HG03039 (cell line): ENCODE measurements around the gene ADAP1.

Experiments
- ATAC-seq: cut with Tn5 transposase; IDR thresholded peaks from one replicate; pipeline ENCODE4 v1.9.1; 2021; ENCODE audit warnings: mild to moderate bottlenecking, moderate library complexity; ENCODE audit not compliant: unreplicated experiment

The ADAP1 gene

DNA sequence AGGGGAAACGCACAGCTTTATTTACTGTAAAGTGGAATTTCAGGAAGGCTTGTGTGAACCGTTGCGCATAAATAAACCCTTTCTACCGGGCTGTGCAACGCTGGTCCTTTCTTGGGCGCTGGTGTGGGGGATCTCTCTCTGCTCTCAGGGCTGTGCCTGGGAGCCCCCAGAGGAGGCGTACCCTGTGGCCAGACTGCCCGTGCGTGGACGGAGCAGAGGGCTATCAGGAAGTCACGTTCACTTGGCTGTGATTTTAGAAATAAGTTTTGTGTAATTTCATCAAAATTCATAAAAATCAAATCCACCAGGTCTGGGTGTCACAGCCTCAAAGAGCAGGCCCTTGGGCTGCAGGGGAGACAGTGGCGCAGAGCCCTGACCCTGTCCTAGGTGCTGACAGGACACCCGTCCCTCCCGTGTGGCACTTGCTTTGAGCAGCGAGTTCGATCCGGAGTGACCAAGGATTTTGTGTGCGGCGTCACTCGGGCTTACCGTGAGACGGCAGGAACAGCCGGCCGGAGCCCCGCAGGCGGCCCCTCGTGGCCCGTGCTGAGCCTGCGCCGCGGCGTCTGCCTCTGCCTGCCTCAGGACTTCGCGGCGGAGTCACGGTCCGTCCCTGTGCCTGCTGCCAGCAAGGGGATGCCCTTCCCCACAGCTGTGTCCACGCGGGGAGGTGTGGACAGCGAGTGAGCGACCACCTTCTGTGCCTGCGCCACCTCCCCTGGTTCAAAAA is 58.0 kb downstream of the ADAP1 start:
- no peak for ATAC-seq

DNA sequence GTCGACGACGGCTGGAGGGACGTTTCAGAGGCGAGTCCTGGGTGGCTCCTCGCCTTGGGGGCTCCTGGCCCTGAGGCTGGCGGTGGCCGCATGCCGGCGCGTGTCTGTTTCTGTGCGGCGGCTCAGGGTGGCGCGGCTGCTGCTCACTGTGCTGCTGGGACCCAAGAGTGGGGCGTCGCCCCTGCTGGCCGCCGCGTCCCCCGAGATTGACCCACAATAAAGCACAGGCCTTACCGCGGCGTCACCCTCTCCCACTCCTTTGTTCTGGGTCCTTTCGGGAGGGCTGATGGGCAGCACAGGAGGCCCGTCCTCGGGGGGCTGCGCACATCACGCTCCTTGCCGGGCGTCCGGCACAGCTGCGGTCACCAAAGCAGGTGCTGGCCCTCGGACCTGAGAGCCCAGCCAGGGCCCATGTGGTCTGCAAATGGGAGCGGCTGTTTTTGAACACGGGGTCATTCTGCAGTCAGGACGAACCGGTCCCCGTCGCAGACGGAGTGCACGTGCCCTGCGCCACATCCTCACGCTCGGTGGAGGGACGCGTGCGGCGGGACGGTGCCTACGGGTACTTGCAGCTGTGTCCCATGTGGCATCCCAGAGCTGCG is 58.9 kb downstream of the ADAP1 start:
- ATAC-seq, result no peak

DNA sequence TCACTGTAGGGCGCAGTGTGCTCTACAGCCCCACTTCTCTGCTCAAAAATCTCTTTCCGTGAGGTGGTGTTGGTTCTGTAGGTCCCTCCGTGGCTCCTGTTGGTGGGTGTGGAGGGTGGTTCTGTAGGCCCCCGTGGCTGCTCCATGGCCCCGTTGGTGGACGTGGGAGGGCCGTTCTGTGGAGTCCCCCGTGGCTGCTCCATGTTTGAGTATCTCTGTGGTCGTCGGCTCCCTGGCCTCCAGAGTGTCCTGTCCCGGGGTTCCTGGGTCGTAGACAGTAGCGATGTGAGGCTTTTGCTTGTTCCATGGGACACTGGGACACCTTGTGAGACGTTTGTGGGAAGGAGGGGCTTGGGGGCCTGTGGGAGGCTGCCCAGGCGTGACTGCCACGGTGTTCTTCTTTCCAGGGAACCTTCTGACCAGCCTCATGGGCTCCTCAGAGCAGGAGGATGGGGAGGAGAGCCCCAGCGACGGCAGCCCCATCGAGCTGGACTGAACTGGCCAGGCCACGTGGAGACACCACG is 59.5 kb downstream of the ADAP1 start:
- no peak for ATAC-seq

DNA sequence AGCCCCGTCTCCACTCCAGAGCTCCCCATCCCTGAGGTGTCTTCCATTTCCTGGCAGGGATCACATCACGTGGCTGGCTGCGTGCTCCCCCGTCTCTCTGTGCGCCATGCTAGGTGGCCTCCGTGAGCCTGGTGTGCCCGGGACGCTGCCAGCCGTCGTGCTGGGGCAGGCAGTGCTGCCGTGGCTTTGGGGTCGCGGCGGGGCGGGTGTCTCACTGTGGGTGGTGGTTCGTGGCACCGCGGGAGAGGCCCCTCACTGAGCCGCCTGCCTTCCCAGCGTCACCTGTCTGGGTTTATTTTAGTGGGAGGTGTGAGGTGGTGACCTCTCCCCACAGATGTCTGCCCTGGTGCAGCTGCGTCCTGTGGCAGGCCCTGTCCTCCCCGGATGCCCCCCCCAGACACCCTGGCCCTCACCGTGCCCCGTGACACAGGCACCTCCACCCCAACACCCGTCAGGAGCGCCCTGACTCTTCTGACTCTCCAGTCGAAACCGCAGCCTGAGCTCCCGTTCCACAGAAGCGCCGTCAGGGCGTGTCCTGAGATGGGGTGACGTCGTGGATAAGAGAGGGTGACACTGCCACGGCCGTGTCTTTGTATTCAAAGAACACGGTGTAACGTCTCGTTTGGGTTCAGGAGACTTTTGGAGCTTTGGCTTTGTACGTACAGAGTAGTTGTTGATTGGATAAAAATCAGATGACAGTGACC is 60.2 kb downstream of the ADAP1 start:
- no peak for ATAC-seq

DNA sequence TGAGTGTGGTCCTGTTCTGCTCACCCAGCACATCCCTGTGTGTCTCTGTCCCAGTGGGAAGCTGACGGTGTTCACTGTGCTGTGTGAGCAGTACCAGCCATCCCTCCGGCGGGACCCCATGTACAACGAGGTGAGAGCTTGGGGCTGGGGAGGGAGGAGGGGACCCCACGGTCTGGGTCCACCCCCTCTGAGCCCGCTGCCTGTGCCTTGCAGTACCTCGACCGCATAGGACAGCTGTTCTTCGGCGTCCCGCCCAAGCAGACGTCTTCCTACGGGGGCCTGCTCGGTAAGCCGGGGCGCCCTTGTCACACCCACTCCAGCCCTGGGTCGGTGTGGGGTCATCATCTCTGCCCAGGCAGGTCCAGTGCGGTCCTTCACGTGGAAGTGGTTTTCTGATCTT is 60.8 kb downstream of the ADAP1 start:
- ATAC-seq, result no peak

DNA sequence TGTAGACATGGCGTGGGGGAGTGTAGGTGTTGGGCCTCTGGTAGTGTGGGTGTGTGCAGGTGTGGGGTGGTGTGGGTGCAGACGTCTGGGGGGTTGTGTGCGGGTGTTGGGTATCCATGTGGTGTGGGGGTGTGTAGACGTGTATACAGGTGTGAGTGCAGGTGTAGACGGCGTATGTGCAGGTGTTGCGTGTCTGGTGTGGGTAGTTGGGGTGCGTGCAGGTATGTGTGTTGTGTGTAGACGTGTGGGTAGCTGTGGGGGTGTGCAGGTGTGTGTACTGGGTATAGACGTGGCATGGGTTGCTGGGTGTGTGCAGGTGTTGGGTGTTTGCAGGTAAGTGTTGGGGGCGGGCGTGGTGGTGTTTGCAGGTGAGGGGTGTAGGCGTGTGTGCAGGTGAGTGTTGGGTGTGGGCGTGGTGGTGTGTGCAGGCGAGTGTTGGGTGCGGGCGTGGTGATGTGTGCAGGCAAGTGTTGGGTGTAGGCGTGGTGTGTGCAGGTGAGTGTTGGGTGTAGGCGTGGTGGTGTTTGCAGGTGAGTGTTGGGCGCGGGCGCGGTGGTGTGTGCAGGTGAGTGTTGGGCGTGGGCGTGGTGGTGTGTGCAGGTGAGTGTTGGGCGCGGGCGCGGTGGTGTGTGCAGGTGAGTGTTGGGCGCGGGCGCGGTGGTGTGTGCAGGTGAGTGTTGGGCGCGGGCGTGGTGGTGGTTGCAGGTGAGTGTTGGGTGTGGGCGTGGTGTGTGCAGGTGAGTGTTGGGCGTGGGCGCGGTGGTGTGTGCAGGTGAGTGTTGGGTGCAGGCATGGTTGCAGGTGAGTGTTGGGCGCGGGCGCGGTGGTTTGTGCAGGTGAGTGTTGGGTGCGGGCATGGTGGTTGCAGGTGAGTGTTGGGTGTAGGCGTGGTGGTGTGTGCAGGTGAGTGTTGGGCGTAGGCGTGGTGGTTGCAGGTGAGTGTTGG is 61.6 kb downstream of the ADAP1 start:
- ATAC-seq, result no peak

DNA sequence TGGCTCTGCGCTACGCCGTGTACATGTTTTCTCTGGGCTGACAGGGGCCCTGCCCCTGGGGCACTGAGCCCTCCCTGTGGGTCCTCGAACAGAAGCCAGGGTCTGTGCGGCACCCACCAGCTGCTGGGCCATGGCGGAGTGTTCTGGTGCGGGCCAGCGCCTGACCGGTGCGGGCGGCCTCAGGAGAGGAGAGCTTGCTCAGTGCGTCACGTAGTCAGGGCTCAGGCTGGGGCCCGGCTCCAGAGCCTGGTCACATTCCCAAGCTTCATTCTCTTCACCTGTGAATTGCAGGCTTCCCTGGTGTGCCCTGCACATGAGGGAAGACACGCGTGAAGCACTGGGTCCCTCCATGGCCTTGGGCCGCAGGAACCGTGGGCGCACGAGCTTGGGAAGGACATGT is 62.7 kb downstream of the ADAP1 start:
- no peak for ATAC-seq

DNA sequence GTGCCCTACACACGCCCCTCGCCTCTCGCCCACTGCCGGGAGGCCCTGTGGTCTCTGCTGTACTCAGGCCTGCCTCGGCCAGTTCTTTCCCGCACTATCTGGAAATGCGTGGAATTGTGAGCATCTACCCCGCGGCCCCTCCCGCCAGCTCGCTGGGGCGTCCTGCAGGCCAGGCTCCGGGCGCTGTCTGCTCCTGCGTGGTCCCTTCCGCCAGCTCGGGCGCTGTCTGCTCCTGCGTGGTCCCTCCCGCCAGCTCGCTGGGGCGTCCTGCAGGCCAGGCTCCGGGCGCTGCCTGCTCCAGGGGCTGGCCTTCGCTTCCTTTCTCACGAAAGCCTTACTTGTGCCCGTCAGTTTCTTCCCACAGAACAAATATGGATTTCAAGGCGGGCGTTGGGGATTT is 63.2 kb downstream of the ADAP1 start:
- no peak for ATAC-seq

DNA sequence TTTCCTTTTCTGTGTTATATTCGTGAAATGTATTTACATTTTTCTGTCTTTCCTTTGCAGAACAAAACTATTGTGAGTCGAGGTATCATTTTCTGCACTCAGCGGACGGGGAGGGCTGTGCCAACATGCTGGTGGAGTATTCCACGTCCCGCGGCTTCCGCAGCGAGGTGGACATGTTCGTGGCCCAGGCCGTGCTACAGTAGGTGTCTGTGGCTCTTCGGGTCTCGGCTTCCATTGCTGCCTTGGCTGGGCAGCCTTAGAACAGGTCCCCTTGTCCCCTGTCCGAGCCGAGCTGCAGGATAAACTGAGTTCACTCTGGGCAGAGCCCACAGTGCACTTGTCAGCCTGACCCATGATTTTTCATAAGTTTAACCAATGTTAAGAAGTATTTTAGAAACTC is 63.6 kb downstream of the ADAP1 start:
- ATAC-seq, result no peak

DNA sequence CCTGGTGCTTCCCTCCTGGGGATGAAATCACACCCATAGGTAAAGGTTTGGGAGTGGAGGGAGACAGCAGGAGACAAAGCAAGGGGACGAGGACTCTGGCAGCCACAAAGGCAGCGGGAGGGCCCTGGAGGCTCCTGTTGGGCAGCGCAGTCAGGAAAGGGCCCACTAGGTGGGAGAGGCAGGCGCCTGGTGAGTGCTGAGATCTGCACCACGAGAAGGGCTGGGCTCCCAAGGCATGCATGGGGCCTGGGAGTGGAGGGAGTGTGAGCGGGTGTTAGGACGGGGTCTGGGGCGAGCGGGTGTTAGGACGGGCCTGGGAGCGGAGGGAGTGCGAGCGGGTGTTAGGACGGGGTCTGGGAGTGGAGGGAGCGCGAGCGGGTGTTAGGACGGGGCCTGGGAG is 65.1 kb downstream of the ADAP1 start:
- ATAC-seq, result no peak

DNA sequence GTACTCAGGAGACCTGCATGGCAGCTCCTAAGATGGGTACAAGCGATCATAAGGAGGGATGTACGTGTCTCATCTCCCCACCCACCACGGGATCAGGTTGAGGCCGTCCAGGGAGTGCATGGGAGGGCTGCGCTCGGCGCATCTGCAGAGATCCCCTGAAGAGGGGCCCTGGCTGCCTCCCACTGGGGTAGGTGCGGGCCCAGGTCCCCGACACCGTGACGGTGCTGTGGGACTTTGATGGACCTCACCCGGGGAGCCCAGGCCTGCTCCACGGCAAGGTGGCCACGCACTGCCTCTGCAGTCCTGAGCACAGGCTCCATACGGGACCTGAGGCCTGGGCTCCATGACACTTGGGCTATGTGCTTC is 65.5 kb downstream of the ADAP1 start:
- ATAC-seq, result no peak

DNA sequence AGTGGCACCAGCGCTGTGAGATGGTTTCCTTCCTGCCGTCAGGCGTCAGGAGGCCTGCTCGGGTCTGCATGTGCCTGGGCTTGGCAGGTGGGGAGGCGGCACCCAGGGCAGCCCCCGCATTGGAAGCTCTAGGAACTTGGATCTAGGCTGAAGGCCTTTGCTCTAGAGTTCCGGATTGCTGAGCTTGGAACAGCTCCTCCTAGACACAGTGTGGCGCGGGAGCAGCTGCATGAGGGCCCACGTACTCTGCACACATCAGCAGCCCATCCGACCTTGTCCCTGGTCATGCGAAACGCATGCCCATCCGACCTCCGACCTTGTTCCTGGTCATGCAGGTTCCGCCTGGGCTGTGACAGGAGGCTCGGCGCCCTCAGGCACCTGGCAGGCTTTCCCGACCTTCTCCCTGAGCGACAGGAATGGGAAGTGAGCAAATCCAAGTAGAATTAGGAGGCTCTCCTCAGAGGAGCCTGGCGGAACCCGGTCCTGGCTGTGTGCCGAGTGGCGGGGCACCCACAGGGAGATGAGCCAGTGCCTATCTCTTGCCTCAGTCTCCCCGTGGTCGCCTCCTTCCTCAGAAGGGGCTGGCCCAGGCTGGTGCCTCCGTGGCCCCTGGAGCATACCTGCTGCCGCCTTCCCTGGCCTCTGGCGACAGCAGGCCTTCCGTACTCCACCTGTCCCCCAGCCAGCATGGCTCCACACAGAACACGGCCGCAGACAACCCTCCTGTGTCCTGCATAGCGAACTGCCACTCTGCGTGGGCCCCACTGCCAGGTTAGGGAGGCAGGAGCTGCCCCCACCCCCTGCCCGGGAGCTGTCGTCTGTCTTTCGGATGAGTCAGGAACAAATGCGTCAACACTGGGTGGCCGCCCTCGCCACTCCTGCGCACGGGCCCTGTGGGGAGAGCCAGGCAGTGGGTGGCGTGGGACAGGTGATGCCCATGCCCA is 66.1 kb downstream of the ADAP1 start:
- no peak for ATAC-seq

DNA sequence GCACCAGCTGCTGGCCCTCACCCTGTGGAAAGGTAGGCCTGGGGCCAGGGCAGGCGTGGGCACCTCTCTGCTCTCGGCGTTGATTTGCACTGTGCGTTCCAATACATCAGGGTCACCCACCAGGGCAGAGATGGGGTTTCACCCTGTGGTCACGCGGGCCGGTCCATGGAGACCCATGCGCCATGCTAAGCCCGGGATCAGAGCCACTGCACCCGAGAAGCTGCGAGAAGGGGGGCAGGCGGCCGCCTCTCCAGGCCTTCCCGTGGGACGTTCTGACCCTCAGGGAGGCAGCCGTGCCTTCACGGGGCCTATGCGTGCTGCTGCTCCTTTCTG is 67.0 kb downstream of the ADAP1 start:
- no peak for ATAC-seq

DNA sequence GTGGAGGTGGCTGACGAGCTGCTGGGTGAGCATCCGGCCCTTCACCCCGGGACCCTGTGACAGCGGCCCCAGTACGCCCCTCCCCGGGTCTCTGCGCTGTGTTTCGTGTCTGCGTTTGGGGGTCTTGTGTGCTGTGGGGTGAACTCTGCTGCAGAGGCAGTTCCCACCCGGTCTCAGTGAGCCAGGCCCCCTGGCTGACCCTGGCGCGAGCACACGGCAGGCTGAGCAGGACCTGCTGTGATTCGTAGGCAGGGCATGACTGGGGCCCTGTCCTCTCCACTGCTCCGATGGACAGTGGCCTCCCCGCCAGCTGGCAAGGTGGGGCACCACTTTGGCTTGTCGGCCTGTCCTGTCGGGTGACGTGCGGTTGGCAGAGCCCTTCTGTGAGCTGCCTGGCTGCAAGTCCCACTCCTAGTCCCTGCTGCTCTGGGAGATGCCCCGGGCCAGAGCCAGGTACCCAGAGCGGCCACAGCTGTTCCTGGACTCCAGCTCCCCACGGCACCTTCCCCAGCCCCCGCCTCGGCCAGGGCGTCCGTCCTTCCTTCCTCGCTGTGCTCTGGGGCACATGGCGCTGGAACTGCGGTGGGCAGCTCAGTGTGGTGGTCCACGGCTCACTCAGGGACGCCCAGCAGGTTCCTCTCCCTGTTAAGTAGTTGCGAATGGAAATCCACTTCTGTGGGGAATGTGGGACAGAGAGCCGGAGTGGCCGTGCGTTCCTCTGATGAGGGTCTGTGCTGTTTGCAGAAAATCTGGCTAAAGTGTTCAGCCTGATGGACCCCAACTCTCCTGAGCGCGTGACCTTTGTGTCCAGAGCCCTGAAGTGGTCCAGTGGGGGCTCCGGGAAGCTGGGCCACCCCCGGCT is 67.6 kb downstream of the ADAP1 start:
- ATAC-seq, result no peak

DNA sequence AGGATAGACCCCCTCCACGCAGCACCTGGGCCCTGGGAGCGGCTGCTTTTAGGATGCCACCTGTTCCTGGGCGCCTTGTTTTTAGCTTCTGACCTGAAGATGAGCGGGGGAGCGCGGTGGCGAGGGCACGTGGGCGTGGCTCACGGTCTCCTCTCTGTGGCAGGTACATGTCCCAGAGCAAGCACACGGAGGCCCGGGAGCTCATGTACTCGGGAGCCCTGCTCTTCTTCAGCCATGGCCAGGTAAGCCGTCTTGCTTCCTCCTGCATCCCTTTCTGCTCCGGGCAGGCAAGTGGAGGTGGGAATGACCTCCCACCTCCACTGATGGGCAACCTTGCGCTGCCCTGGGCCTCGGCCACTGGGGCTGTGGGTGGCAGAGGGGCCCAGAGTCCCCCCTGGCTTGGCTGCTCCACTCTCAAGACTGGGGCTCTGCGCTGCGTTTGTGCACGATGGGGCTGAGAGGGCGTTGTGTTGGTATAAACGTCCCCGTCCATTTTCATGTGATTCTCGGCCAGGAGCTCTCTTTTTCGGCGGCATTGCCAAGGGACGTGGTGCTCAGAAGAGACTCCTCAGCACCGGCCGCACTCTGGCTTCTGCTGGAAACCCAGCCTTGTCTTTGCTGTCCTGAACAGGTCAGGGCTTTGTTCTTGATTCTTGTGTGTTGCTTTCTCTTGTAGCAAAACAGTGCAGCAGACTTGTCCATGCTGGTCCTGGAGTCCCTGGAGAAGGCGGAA is 68.4 kb downstream of the ADAP1 start:
- no peak for ATAC-seq

DNA sequence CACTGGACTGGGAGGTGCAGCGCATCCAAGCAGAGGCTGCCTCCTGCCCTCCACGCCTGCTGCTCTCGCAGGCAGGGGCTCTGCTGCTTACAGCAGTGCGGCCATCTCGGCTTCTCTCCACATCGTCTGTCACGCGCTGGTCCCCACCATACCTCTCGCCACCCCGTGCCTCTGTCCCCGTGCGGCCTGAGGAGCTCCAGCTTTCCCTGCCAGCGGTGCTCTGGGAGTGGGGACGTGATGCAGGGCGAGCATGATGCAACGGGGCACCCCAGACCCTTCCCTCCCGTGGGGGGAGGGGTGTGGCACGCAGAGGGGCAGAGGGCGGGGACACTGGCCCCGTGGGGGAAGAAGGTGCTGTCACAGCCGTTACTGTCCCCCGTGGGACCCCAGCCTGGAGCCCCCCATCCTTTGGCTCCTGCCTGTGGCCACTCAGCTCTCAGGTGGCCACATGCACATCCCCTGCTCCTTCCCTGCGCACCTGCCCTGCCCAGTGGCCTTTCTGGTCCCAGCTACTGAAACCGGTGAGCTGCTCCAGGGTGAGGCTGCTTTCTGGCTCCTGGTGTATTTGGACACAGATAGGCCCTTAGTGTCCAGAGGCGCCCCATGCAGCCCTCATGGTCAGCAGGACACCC is 69.1 kb downstream of the ADAP1 start:
- ATAC-seq, result no peak

DNA sequence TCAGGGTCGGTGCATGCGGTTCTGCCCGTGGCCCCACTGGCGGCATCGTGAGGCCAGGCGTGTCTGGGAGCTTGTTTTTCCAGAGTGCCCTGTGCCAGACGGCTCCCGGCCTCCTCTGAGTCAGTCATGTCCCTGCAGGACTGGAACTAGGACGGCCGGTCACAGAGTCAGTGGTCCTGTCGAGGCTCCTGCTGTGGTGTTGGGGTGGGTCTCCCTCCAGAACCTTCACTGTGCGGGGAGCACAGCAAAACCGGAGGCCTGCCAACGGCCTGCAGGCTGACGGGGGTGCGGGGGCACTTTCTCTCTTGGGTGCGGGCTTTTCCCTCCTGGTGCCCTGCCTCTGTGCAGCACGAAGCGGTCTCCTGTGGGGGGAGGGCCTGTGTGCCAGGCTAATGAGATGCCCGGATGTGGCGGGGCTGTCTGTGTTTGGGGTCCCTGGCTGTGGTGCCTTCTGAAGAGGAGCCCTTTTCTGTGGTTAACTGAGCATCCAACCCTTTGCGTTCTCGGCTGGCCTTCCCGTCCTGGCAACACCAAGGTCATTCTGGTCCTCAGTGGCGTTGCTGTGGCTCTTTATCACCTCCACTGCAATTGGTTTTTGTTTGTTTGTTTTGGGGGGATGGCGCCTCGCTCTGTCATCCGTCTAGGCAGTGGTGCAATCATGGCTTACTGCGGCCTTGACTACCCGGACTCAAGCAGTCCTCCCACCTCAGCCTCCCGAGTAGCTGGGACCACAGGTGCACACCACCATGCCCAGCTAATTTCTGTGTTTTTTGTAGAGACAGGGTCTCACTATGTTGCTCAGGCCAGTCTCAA is 70.1 kb downstream of the ADAP1 start:
- no peak for ATAC-seq
